Activated CD4-positive, alpha-beta T cell treated with anti-CD3 and anti-CD28 coated beads for 36 hours (primary cell): ENCODE results near the gene ADGB. TPM values are rescaled to one million over a fixed set of nuclear protein-coding genes. Genes with fewer than 3 reads are reported as not detected.

Experiments
- ATAC-seq: fragments of 200-7000 bp; cut with Tn5 transposase; one replicate; pipeline ENCODE4 v1.10.0; 2021; ENCODE audit warnings: mild to moderate bottlenecking, moderate library complexity
- CTCF ChIA-PET: fragments of 350-600 bp; sonication (Branson Sonifier 250); formaldehyde crosslinking; loops from one replicate; lab custom pipeline; 2021; ENCODE audit warnings: antibody characterized with exemption; lab: Charles Lee
- POLR2A ChIA-PET: fragments of 350-600 bp; sonication (Branson Sonifier 250); formaldehyde crosslinking; loops from one replicate; lab custom pipeline; 2021; ENCODE audit warnings: antibody characterized with exemption, inconsistent platforms; lab: Charles Lee
- DNase-seq: peaks from one replicate; pipeline ENCODE4 v3.0.0-alpha.2; 2020
- H3K27ac Mint-ChIP-seq: one replicate; pipeline ENCODE4 v1.8.0; 2021; ENCODE audit warnings: mixed read lengths
- H3K27me3 Mint-ChIP-seq: one replicate; pipeline ENCODE4 v1.8.0; 2021; ENCODE audit warnings: mixed read lengths
- H3K36me3 Mint-ChIP-seq: one replicate; pipeline ENCODE4 v1.8.0; 2021; ENCODE audit warnings: low read depth, mixed read lengths
- H3K4me1 Mint-ChIP-seq: one replicate; pipeline ENCODE4 v1.8.0; 2021; ENCODE audit warnings: mixed read lengths
- H3K4me3 Mint-ChIP-seq: one replicate; pipeline ENCODE4 v1.8.0; 2021; ENCODE audit warnings: mild to moderate bottlenecking, moderate library complexity, mixed read lengths
- H3K9me3 Mint-ChIP-seq: one replicate; pipeline ENCODE4 v1.8.0; 2021; ENCODE audit warnings: low read depth, mixed read lengths
- intact Hi-C, 2 experiments: fragments of 100-400 bp; cut with DNase I in 1 of 2; cut with micrococcal nuclease in 1 of 2; formaldehyde crosslinking; loops; one replicate each; pipeline versions ENCODE4 v1.14.2 to v1.15.1; 2022 to 2024; cut with DNase I, micrococcal nuclease
- total RNA-seq, 2 experiments: library from RNA; stranded (reverse); gene quantifications; one replicate each; pipeline ENCODE4 v1.2.3, GENCODE V29; 2021

ADGB gene
- total RNA-seq, 2 experiments from 2014 or later, result not detected

DNA sequence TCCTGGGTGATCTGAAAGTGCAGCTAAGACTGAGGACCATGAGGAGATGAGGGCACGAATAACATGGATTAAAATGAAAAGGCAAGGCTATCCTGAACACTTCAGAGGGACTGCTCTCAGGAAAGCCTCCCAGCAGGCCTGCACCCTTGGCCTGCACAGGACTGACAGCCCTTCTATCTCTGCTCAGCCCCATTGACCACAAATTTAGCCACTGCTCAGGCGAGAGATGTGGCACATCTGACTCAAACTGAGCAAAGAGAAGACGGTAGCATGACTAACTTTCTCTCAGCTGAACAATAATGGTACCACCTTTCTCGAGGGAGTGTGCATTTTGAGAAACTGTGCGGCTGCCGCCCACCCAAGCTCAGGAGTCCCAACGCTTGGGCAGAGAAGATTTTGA, 257.5 kb downstream of the ADGB start:
- H3K4me3 Mint-ChIP-seq, result peak overlapping the region; percentile 50
- H3K36me3 Mint-ChIP-seq, result peaks cover 2% of the 10 kb centered on the region
- CTCF ChIA-PET, result interaction anchor here (0.7 to 1.5 kb wide), 8 partner anchors 9 to 429 kb away, joined by 3 read pairs; no protein-coding TSS in a partner anchor
- H3K27me3 Mint-ChIP-seq, result peaks cover 2% of the 10 kb centered on the region
- peaks cover 49% of the 10 kb centered on the region for H3K4me1 Mint-ChIP-seq
- H3K27ac Mint-ChIP-seq, result peak overlapping the region; percentile 74
- peak; percentile 50 for ATAC-seq
- POLR2A ChIA-PET, result no interaction called here
- peaks cover 5% of the 10 kb centered on the region for H3K9me3 Mint-ChIP-seq
- intact Hi-C loops, result loop anchor here (1.0 to 5.0 kb wide), 8 partner anchors 59 to 1311 kb away; partner anchors contain the start of gene STXBP5 (in 1 of the 2)
- peak; percentile 66 for DNase-seq

DNA sequence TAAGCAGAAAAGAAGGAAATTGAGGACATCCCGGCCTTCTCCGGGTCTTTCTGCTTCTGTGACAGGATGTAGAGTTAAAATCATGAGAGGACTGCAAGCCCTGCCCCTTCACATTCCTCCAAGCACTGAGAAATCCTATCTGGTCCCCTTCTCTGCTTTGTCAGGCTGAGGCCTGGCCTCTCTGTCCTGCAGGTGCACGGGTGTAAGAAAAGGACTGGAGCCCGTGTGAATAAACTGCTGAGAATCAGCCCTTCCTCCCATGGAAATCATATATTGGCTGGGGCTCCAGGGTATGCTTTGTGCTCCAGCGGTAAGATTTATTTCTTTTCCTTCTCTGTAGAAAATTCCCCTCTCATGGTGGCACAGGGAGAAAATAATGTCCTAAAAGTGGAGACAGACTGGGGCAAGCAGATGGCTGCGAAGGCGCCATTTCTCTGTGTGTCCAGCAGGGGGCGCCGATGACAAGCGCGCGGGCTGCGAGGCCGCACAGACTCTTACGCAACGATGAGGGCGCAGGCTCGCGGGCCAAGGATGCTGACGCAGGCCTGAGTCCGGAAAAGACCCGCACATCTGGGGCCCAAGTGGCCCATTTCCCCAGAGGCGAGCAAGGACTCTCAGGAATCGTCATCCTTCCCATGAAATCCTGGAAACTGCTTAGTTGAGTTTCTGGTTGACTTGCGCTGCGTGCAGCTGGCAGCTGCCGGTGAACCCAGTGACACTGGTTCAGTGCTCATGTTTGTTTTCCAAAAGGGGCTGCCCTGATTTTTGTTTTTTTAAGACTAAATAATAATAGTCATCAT, 258.6 kb downstream of the ADGB start:
- ChIA-PET CTCF (interaction anchor here (0.6 to 1.6 kb wide), 8 partner anchors 8 to 1312 kb away, joined by 3 read pairs; no protein-coding TSS in a partner anchor), POLR2A (no interaction called here)
- Mint-ChIP-seq H3K9me3 (peaks cover 4% of the 10 kb centered on the region), H3K4me1 (peaks cover 38% of the 10 kb centered on the region), H3K36me3 (peaks cover under 1% of the 10 kb centered on the region), H3K27ac (peak overlapping the region; percentile 66), H3K4me3 (peak overlapping the region; percentile 32), H3K27me3 (peaks cover 2% of the 10 kb centered on the region)
- intact Hi-C loops, result loop anchor here (1.0 to 5.0 kb wide), 7 partner anchors 57 to 1310 kb away; partner anchors contain the start of gene STXBP5 (in 1 of the 2)
- ATAC-seq, result peak; percentile 56
- DNase-seq, result peak; percentile 89

DNA sequence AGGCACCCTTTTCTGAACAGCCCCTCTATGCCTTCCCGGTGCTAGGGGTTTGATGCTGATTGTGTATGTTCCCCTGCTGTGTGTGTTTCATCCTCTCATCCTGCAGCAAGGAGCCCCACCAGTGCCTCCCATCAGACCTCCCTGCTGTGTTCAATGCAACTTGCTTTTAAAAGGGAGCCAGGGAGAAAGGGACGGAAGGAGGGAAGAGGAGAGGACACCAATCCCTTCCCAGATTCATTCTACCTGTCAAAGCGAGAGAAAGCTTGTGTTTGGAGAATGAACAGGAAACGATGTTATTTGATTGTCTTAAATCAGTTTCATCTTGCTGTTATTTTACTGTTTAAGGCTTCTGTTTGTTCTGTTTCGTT, 259.2 kb downstream of the ADGB start:
- no peaks in the 10 kb centered on the region for H3K36me3 Mint-ChIP-seq
- ChIA-PET CTCF (interaction anchor here (0.6 to 1.6 kb wide), 6 partner anchors 11 to 1311 kb away, joined by 3 read pairs; no protein-coding TSS in a partner anchor), POLR2A (no interaction called here)
- peak overlapping the region; percentile 32 for H3K27ac Mint-ChIP-seq
- ATAC-seq (no peak), DNase-seq (no peak)
- peaks cover 2% of the 10 kb centered on the region for H3K27me3 Mint-ChIP-seq
- intact Hi-C loops, result loop anchor here (1.0 to 5.0 kb wide), 7 partner anchors 57 to 1309 kb away; partner anchors contain the start of gene STXBP5 (in 1 of the 2)
- peaks cover 33% of the 10 kb centered on the region for H3K4me1 Mint-ChIP-seq
- peaks cover under 1% of the 10 kb centered on the region for H3K9me3 Mint-ChIP-seq
- H3K4me3 Mint-ChIP-seq, result peak overlapping the region; percentile 32

DNA sequence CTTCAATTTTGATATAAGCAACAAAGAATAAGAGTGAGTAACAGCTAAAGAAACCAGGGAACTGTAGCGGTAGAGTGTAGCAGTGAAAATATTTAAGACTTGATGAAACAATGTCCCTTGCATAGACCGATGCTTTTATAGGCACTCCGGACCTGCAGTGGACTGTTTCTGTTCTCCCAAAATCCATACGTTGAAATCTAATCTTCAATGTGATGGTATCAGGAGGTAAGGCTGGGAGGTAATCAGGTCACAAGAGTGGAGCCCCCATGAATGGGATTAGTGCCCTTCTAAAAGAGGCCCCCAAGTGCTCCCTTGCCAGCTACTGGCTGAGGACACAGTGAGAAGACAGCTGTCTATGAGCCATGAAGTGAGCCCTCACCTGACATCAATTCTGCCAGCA, 260.4 kb downstream of the ADGB start:
- H3K9me3 Mint-ChIP-seq, result no peaks in the 10 kb centered on the region
- no peak overlapping the region for H3K27ac Mint-ChIP-seq
- peaks cover 2% of the 10 kb centered on the region for H3K27me3 Mint-ChIP-seq
- intact Hi-C loops, result loop anchor here in 1 of 2 experiments (5.0 kb wide), 2 partner anchors 523 to 1308 kb away; no protein-coding TSS in a partner anchor
- H3K4me1 Mint-ChIP-seq, result peaks cover 26% of the 10 kb centered on the region
- ATAC-seq, result no peak
- H3K4me3 Mint-ChIP-seq, result no peak overlapping the region
- CTCF ChIA-PET, result interaction anchor here (1.6 kb wide), 1 partner anchor 10 kb away, joined by 3 read pairs; no protein-coding TSS in a partner anchor
- no peaks in the 10 kb centered on the region for H3K36me3 Mint-ChIP-seq
- POLR2A ChIA-PET, result no interaction called here
- no peak for DNase-seq

DNA sequence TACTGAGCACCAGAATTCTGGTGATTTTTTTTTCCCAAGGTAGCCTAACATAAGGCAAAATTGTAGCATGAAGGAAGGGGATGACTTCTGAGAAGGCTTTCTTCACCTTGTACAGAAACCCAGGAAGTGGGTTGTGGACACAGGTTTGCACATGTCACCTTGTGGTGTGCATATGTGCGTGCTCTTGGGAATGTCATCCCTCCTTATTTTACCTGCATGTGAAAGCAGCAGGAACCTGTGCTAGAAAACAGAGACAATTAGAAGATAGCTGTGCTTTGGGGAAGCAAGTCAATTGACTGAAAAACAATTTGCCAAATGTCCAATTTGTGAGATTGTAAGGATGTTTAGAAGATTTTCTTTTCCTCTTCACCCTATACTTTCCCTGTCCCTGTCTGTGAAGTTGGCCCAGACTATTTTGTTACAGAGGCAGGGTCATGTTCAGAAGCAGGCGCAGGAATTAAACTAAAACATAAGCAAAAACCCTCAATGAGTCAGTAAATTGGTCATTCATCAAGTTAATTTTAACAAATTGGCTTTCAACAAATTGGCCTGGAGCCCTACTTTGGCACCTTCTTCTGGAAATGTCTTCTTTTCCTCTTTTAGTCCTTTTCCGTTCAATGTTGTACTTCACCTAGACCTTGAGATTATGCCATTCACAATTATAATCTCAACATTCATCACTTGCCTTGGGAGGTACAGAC, 261.2 kb downstream of the ADGB start:
- intact Hi-C loops, result loop anchor here in 1 of 2 experiments (5.0 kb wide), 2 partner anchors 522 to 1307 kb away; no protein-coding TSS in a partner anchor
- Mint-ChIP-seq H3K4me1 (peaks cover 26% of the 10 kb centered on the region), H3K27me3 (no peaks in the 10 kb centered on the region), H3K4me3 (no peak overlapping the region), H3K27ac (no peak overlapping the region), H3K36me3 (no peaks in the 10 kb centered on the region), H3K9me3 (no peaks in the 10 kb centered on the region)
- POLR2A ChIA-PET, result no interaction called here
- no peak for DNase-seq
- CTCF ChIA-PET, result no interaction called here
- no peak for ATAC-seq

DNA sequence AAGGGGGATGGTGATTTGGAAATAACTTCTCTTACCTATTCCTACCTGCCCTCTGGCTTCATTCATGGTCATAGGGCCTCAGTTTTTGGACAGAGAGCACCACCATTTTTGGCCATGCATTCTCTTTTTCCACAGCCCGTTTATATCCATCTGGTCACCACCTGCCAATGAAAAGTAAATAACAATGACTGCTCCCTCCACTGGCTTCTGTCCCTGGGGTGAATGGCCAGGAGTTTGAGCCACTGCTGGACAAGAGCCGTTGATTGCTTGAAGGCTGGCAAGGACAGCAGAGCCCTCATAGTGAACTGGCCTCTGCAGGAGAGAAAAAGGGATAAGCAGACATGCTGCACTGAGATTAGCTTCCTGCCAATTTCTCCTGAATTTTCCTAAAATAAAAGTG, 261.8 kb downstream of the ADGB start:
- DNase-seq (no peak), ATAC-seq (no peak)
- ChIA-PET POLR2A (no interaction called here), CTCF (no interaction called here)
- H3K4me3 Mint-ChIP-seq, result no peak overlapping the region
- peaks cover 22% of the 10 kb centered on the region for H3K4me1 Mint-ChIP-seq
- no peaks in the 10 kb centered on the region for H3K27me3 Mint-ChIP-seq
- intact Hi-C loops, result no loop called here
- H3K27ac Mint-ChIP-seq, result no peak overlapping the region
- H3K36me3 Mint-ChIP-seq, result no peaks in the 10 kb centered on the region
- H3K9me3 Mint-ChIP-seq, result no peaks in the 10 kb centered on the region

DNA sequence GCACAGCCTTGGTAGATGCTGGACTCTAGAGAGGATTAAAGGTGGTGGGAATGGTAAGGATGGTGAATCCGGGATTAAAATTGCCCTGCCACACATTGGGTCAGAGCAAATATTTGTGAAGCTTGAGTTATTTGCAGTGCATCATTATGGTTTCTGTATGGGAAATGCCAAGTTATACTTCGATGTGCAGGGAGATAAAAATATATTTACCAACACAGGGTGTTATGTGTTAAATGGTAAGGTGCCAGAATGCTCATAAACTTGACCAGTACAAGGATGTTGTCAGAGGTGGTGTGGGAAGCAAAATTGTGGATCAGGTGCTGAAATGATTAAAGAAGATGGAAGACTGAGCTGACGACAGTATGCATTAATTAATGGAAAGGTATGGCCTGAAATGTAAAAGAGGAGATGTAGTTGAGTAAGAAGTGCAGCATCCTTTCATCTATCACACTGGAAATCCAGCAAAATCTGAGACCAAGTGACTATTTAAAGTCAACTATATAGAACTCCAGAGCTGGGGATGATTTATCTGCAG, 262.3 kb downstream of the ADGB start:
- no peak overlapping the region for H3K4me3 Mint-ChIP-seq
- no peak overlapping the region for H3K27ac Mint-ChIP-seq
- ChIA-PET CTCF (interaction anchor here (1.0 kb wide), 1 partner anchor 15 kb away, joined by 4 read pairs; no protein-coding TSS in a partner anchor), POLR2A (interaction anchor here (0.6 kb wide), 1 partner anchor 317 kb away, joined by 3 read pairs; no protein-coding TSS in a partner anchor)
- H3K27me3 Mint-ChIP-seq, result no peaks in the 10 kb centered on the region
- ATAC-seq (no peak), DNase-seq (no peak)
- intact Hi-C loops, result no loop called here
- H3K36me3 Mint-ChIP-seq, result no peaks in the 10 kb centered on the region
- no peaks in the 10 kb centered on the region for H3K9me3 Mint-ChIP-seq
- peaks cover 18% of the 10 kb centered on the region for H3K4me1 Mint-ChIP-seq

DNA sequence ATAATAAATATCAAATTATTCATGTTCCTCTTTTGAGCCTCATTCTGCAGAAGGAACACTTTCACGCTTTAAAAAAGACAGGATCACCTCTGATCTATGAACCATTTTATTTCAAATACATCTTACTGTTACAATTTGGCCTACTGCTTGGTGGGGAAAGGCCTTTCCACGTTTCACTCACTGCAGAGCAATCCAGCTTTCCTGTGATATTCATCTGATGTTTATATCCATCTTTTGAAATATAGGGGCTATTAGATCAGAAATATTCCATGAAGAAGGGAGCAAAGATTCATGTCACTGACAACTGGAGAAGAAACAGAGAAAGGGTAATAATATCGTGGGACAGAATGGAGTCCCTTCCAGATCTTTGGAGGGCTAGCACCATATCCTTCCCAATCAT, 262.9 kb downstream of the ADGB start:
- ChIA-PET CTCF (interaction anchor here (1.0 to 1.4 kb wide), 2 partner anchors 10 to 14 kb away, joined by 4 read pairs; no protein-coding TSS in a partner anchor), POLR2A (no interaction called here)
- Mint-ChIP-seq H3K36me3 (no peaks in the 10 kb centered on the region), H3K27ac (no peak overlapping the region), H3K27me3 (no peaks in the 10 kb centered on the region), H3K4me3 (no peak overlapping the region), H3K4me1 (peaks cover 12% of the 10 kb centered on the region), H3K9me3 (no peaks in the 10 kb centered on the region)
- DNase-seq (no peak), ATAC-seq (no peak)
- intact Hi-C loops, result no loop called here

DNA sequence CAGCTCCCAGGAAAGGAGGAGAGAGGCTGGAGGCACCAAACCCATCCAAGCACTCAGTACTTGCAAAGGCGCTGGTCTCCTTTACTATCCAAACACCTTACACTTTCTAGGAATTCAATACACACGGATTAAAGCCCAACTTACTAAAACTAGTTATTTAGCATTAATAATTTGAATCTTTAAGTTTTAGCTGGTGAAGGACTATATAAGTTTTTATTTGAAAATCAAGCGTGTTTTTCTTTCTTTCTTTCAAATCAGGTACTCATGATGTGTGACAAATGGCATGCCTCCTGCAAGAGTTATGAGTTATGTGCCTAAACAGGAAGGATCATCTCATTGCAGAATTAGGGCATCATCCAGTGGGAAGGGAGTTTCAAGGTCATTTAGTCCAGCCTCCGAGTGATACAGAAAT, 263.7 kb downstream of the ADGB start:
- Mint-ChIP-seq H3K4me3 (no peak overlapping the region), H3K9me3 (no peaks in the 10 kb centered on the region), H3K27ac (no peak overlapping the region), H3K36me3 (no peaks in the 10 kb centered on the region), H3K4me1 (peaks cover 5% of the 10 kb centered on the region), H3K27me3 (no peaks in the 10 kb centered on the region)
- DNase-seq, result no peak
- intact Hi-C loops, result no loop called here
- ATAC-seq, result no peak
- ChIA-PET POLR2A (no interaction called here), CTCF (interaction anchor here (0.5 to 1.4 kb wide), 2 partner anchors 10 to 197 kb away, joined by 3 to 4 read pairs; no protein-coding TSS in a partner anchor)

DNA sequence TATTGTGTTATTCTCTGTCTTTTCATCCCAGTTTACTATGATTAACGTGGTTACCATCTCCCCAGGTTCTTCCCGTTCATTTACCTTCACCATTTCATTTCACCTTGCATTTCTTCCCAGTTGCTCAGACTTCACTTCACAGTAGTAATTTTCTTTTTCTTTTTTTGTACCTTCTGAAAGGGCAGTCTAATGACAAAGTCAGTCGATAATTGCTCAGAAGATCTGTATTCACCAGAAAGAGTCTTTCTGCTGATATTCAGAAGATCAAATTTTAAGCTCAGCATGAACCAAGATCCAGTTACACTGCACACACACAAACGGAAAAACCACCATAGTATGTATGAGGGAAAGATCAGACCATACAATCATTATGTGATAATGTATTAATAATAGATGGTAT, 265.5 kb downstream of the ADGB start:
- Mint-ChIP-seq H3K4me3 (no peak overlapping the region), H3K9me3 (no peaks in the 10 kb centered on the region), H3K4me1 (no peaks in the 10 kb centered on the region), H3K27ac (no peak overlapping the region), H3K36me3 (no peaks in the 10 kb centered on the region), H3K27me3 (no peaks in the 10 kb centered on the region)
- ATAC-seq (no peak), DNase-seq (no peak)
- ChIA-PET CTCF (no interaction called here), POLR2A (no interaction called here)
- intact Hi-C loops, result no loop called here

DNA sequence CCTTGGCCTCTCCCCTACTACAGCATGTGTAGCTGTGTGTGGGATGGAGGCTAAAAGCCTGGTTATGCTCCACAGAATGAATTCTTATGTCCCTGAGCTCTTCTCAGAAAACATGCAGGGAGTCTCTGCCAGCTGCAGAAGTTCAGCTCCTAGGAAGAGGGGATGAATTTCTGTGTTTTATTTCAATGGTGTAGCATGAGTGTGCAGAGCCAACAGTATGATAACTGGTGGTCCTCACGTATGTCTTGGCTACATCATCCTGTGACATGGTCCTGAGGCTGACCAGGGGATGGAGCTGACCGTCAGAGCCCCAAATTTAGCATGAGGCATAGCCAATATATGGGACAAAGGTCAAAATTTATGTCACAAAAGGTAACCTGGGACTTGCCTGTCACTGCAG, 266.1 kb downstream of the ADGB start:
- H3K27me3 Mint-ChIP-seq, result no peaks in the 10 kb centered on the region
- DNase-seq (no peak), ATAC-seq (no peak)
- H3K4me1 Mint-ChIP-seq, result no peaks in the 10 kb centered on the region
- H3K9me3 Mint-ChIP-seq, result no peaks in the 10 kb centered on the region
- ChIA-PET POLR2A (no interaction called here), CTCF (interaction anchor here (0.7 kb wide), 1 partner anchor 8 kb away, joined by 3 read pairs; no protein-coding TSS in a partner anchor)
- H3K4me3 Mint-ChIP-seq, result no peak overlapping the region
- intact Hi-C loops, result no loop called here
- H3K27ac Mint-ChIP-seq, result no peak overlapping the region
- no peaks in the 10 kb centered on the region for H3K36me3 Mint-ChIP-seq
